Caco-2 (cell line): Measurements from ENCODE around the gene SP3. TPM values are rescaled to one million over a fixed set of nuclear protein-coding genes. Genes with fewer than 3 reads are reported as not detected.

Experiments
- BruUV-seq: library from RNA; stranded (reverse); fragments of 400-500 nt; replicated peaks from 2 replicates; lab custom pipeline; 2021; lab: Mats Ljungman, UMichigan
- CTCF ChIA-PET: fragments of 300-600 bp; sonication (Branson Sonifier 250); formaldehyde crosslinking; loops from one replicate; lab custom pipeline; 2022; ENCODE audit warnings: antibody characterized with exemption; lab: Charles Lee
- POLR2A ChIA-PET: fragments of 300-600 bp; sonication (Branson Sonifier 250); formaldehyde crosslinking; loops from one replicate; lab custom pipeline; 2022; ENCODE audit warnings: antibody characterized with exemption; lab: Charles Lee
- DNase-seq, 2 experiments: peaks; one replicate each; pipeline versions ENCODE4 v3.0.0 to v3.0.0-alpha.2; 2020 to 2022
- H3K27me3 ChIP-seq: replicated peaks from 2 replicates; pipeline ENCODE4 v1.6.0; 2011; ENCODE audit warnings: low read length; ENCODE audit not compliant: control insufficient read depth, insufficient read depth
- H3K36me3 ChIP-seq: 2 replicates; pipeline ENCODE4 v1.5.1; 2011; ENCODE audit warnings: low read length; ENCODE audit not compliant: control insufficient read depth, insufficient read depth
- H3K4me1 ChIP-seq: fragments of 250-450 bp; sonication (Bioruptor Pico); 2 replicates; pipeline ENCODE4 v1.5.1; 2020; ENCODE audit warnings: mild to moderate bottlenecking
- H3K4me3 ChIP-seq: 2 replicates; pipeline ENCODE4 v1.5.1; 2011; ENCODE audit warnings: low read depth, mild to moderate bottlenecking, control low read depth, low read length
- H3K9me3 ChIP-seq: fragments of 250-450 bp; sonication (Bioruptor Pico); 2 replicates; pipeline ENCODE4 v1.5.1; 2020; ENCODE audit warnings: mild to moderate bottlenecking, moderate library complexity
- H3K27ac Mint-ChIP-seq: one replicate; pipeline ENCODE4 v1.8.0; 2022; ENCODE audit warnings: mixed read lengths; ENCODE audit not compliant: unreplicated experiment
- H3K27me3 Mint-ChIP-seq: one replicate; pipeline ENCODE4 v1.8.0; 2022; ENCODE audit warnings: mixed read lengths; ENCODE audit not compliant: insufficient read depth, unreplicated experiment
- H3K36me3 Mint-ChIP-seq: one replicate; pipeline ENCODE4 v1.8.0; 2022; ENCODE audit warnings: mild to moderate bottlenecking, mixed read lengths; ENCODE audit not compliant: insufficient read depth, unreplicated experiment
- H3K4me1 Mint-ChIP-seq: one replicate; pipeline ENCODE4 v1.8.0; 2022; ENCODE audit warnings: low read depth, mixed read lengths; ENCODE audit not compliant: unreplicated experiment
- H3K4me3 Mint-ChIP-seq: one replicate; pipeline ENCODE4 v1.8.0; 2022; ENCODE audit warnings: mild to moderate bottlenecking, moderate library complexity, mixed read lengths; ENCODE audit not compliant: unreplicated experiment
- H3K9me3 Mint-ChIP-seq: one replicate; pipeline ENCODE4 v1.8.0; 2022; ENCODE audit warnings: mixed read lengths; ENCODE audit not compliant: unreplicated experiment
- CTCF ChIP-seq, 2 experiments: fragments of 200-600 bp in 1 of 2; IDR thresholded peaks; 1 replicate in 1 of 2; 2 replicates in 1 of 2; pipeline versions ENCODE4 v1.5.1 to v1.8.0; 2011 to 2022; ENCODE audit warnings: antibody characterized with exemption in 1 of 2, control low read depth in 1 of 2, inconsistent platforms in 1 of 2, low read depth in 1 of 2, low read length in 1 of 2, mild to moderate bottlenecking in 1 of 2, moderate library complexity in 1 of 2; ENCODE audit not compliant: insufficient read depth in 1 of 2, severe bottlenecking in 1 of 2, unreplicated experiment in 1 of 2
- intact Hi-C: fragments of 100-400 bp; cut with micrococcal nuclease; formaldehyde crosslinking; loops from one replicate; pipeline ENCODE4 v1.10.0; 2022; ENCODE audit not compliant: unreplicated experiment
- total RNA-seq: library from RNA; stranded (reverse); gene quantifications from 2 replicates; pipeline ENCODE4 v1.2.3, GENCODE V29; 2022

SP3 gene
- total RNA-seq, 1 experiment from 2014 or later: 111 TPM

- peak overlapping the region; percentile 81 for H3K27ac Mint-ChIP-seq
- ChIA-PET CTCF (no interaction called here), POLR2A (no interaction called here)
- BruUV-seq: no TSS peak
- no peaks in the 10 kb centered on the region for H3K36me3 ChIP-seq
- H3K4me3 ChIP-seq: no peak overlapping the region
- H3K9me3 ChIP-seq: no peaks in the 10 kb centered on the region
- TF ChIP-seq CTCF (IDR thresholded peaks at IDR 0.05; ENCODE audit: insufficient read depth in 1 of 2, low read depth in 1 of 2, low read length in 1 of 2, severe bottlenecking in 1 of 2, unreplicated experiment in 1 of 2): no peak
- no peak for DNase-seq
- peaks cover 91% of the 10 kb centered on the region for H3K4me1 ChIP-seq
- H3K4me3 Mint-ChIP-seq: no peak overlapping the region
- peaks cover 11% of the 10 kb centered on the region for H3K36me3 Mint-ChIP-seq
- intact Hi-C loops: no loop called here
- no peaks in the 10 kb centered on the region for H3K27me3 ChIP-seq
- peaks cover 82% of the 10 kb centered on the region for H3K4me1 Mint-ChIP-seq
- no peaks in the 10 kb centered on the region for H3K9me3 Mint-ChIP-seq
- no peaks in the 10 kb centered on the region for H3K27me3 Mint-ChIP-seq
Measured at GRCh38 chr2:174007010-174007409, 41.8 kb upstream of the SP3 start.

- Histone ChIP-seq H3K27me3 (no peaks in the 10 kb centered on the region), H3K4me1 (peaks cover 80% of the 10 kb centered on the region), H3K9me3 (no peaks in the 10 kb centered on the region), H3K36me3 (no peaks in the 10 kb centered on the region), H3K4me3 (no peak overlapping the region)
- no peak for DNase-seq
- H3K4me1 Mint-ChIP-seq: peaks cover 77% of the 10 kb centered on the region
- H3K27me3 Mint-ChIP-seq: no peaks in the 10 kb centered on the region
- CTCF ChIA-PET: no interaction called here
- intact Hi-C loops: loop anchor here (2.0 kb wide), 1 partner anchor 27 kb away; no protein-coding TSS in a partner anchor
- no peaks in the 10 kb centered on the region for H3K9me3 Mint-ChIP-seq
- POLR2A ChIA-PET: interaction anchor here (0.6 to 1.1 kb wide), 4 partner anchors 20 to 42 kb away, joined by 3 to 4 read pairs (median 3); no protein-coding TSS in a partner anchor
- H3K36me3 Mint-ChIP-seq: peaks cover 11% of the 10 kb centered on the region
- no peak for TF ChIP-seq CTCF (IDR thresholded peaks at IDR 0.05; ENCODE audit: insufficient read depth in 1 of 2, low read depth in 1 of 2, low read length in 1 of 2, severe bottlenecking in 1 of 2, unreplicated experiment in 1 of 2)
- peak overlapping the region; percentile 81 for H3K27ac Mint-ChIP-seq
- H3K4me3 Mint-ChIP-seq: no peak overlapping the region
- BruUV-seq: no TSS peak
Measured at GRCh38 chr2:174005801-174006419, 40.7 kb upstream of the SP3 start.

- CTCF ChIA-PET: interaction anchor here (1.4 kb wide), 1 partner anchor 46 kb away, joined by 4 read pairs; no protein-coding TSS in a partner anchor
Measured at GRCh38 chr2:174004905-174005605, 39.9 kb upstream of the SP3 start.

More at GRCh38 chr2:174004905-174005605, 39.9 kb upstream of the SP3 start:
- Histone ChIP-seq H3K9me3 (no peaks in the 10 kb centered on the region), H3K4me1 (peaks cover 71% of the 10 kb centered on the region), H3K36me3 (no peaks in the 10 kb centered on the region), H3K27me3 (no peaks in the 10 kb centered on the region), H3K4me3 (no peak overlapping the region)
- peaks cover 11% of the 10 kb centered on the region for H3K36me3 Mint-ChIP-seq
- TF ChIP-seq CTCF (IDR thresholded peaks at IDR 0.05; ENCODE audit: insufficient read depth in 1 of 2, low read depth in 1 of 2, low read length in 1 of 2, severe bottlenecking in 1 of 2, unreplicated experiment in 1 of 2): no peak
- H3K27ac Mint-ChIP-seq: peak overlapping the region; percentile 81
- DNase-seq: no peak
- POLR2A ChIA-PET: interaction anchor here (0.8 kb wide), 1 partner anchor 41 kb away, joined by 3 read pairs; no protein-coding TSS in a partner anchor
- no peaks in the 10 kb centered on the region for H3K9me3 Mint-ChIP-seq
- intact Hi-C loops: loop anchor here (1.0 to 2.0 kb wide), 5 partner anchors 20 to 71 kb away; no protein-coding TSS in a partner anchor
- H3K4me1 Mint-ChIP-seq: peaks cover 73% of the 10 kb centered on the region
- H3K4me3 Mint-ChIP-seq: peak overlapping the region; percentile 56
- no peaks in the 10 kb centered on the region for H3K27me3 Mint-ChIP-seq
- BruUV-seq: no TSS peak
